Activated naive CD4-positive, alpha-beta T cell treated with anti-CD3 and anti-CD28 coated beads, Interleukin-2, amount 50 U/mL, for 24 hours (primary cell): ENCODE results near the gene TENT5A.
"Not testable (repeated sequence)": the region's sequence is repeated elsewhere in the genome, so short reads cannot be mapped to it uniquely, and the experiment has no call there.

ENCODE experiments used
- H3K27ac Mint-ChIP-seq: one replicate; pipeline ENCODE4 v1.8.0; 2021; ENCODE audit warnings: mild to moderate bottlenecking, mixed read lengths
- H3K27me3 Mint-ChIP-seq: one replicate; pipeline ENCODE4 v1.8.0; 2021; ENCODE audit warnings: mixed read lengths
- H3K36me3 Mint-ChIP-seq: one replicate; pipeline ENCODE4 v1.8.0; 2021; ENCODE audit warnings: mixed read lengths
- H3K4me1 Mint-ChIP-seq: one replicate; pipeline ENCODE4 v1.8.0; 2021; ENCODE audit warnings: mixed read lengths
- H3K4me3 Mint-ChIP-seq: one replicate; pipeline ENCODE4 v1.8.0; 2021; ENCODE audit warnings: mild to moderate bottlenecking, mixed read lengths
- H3K9me3 Mint-ChIP-seq: one replicate; pipeline ENCODE4 v1.8.0; 2021; ENCODE audit warnings: mixed read lengths

Gene TENT5A

DNA sequence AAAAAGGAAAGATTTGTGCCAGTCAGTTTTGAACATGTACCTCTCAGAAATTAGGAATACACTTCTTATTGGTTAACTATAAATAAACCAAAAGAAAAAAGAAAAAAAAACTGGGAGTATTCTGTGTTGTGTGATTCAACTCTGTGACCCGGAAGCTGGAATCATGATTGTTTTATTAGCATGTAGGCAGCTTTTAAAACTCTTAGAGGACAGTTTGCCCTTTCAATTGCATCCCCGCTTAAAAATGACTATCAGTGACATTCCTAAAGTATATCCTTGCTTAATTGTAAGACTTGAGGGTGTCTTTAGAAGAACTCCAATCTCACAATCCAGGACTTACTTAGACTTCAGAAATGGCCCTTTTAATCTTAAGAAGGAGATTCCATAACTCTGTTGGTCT lies 29.1 kb upstream of the TENT5A start:
- H3K27ac Mint-ChIP-seq: no peak overlapping the region
- H3K9me3 Mint-ChIP-seq: no peaks in the 10 kb centered on the region
- no peak overlapping the region for H3K4me3 Mint-ChIP-seq
- no peaks in the 10 kb centered on the region for H3K27me3 Mint-ChIP-seq
- no peaks in the 10 kb centered on the region for H3K36me3 Mint-ChIP-seq
- H3K4me1 Mint-ChIP-seq: no peaks in the 10 kb centered on the region

DNA sequence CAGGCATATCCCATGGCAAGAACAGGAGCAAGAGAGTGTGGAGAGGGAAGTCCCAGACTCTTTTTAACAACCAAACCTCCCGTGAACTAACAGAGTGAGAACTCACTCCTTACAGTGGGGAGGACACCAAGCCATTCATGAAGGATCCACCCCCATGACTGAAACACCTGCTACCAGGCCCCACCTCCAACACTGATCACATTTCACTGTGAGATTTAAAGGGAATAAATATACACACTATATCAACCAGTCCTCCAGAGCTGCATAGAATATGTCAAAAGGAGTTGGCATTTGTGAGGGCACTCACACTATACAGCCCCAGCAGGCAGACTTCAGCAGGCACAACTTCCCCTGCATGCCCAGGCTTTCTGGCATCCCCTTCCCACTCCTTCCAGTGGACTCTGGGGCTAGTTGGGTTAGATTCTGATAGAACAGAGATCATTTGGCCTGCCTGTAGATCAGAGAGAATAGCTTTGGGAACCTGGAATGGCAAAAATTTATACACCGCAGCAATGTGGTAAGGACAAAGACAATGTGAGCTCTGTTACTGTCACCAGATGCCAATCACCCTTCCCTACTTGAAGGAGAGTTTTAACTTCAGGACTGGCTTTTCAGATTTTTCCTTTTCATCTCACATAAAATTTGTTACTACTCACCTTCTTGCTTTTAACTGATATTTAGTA lies 25.2 kb upstream of the TENT5A start:
- H3K9me3 Mint-ChIP-seq: no peaks in the 10 kb centered on the region
- H3K27ac Mint-ChIP-seq: no peak overlapping the region
- H3K36me3 Mint-ChIP-seq: no peaks in the 10 kb centered on the region
- no peak overlapping the region for H3K4me3 Mint-ChIP-seq
- no peaks in the 10 kb centered on the region for H3K27me3 Mint-ChIP-seq
- no peaks in the 10 kb centered on the region for H3K4me1 Mint-ChIP-seq

DNA sequence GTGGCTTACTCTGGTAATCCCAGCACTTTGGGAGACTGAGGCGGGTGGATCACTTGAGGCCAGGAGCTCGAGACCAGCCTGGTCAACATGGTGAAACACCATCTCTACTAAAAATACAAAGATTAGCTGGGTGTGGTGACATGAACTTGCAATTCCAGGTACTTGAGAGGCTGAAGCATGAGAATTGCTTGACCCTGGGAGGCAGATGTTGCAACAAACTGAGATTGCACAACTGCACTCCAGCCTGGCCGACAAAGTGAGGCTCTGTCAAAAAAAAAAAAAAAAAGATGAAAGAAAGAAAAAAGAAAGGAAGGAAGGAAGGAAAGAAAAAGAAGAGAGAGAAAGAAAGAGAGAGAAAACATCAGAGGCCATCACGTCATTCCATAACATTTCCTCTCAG lies 23.7 kb upstream of the TENT5A start:
- not testable (repeated sequence) for H3K36me3 Mint-ChIP-seq, H3K9me3 Mint-ChIP-seq, H3K4me3 Mint-ChIP-seq, H3K4me1 Mint-ChIP-seq, H3K27me3 Mint-ChIP-seq, H3K27ac Mint-ChIP-seq

DNA sequence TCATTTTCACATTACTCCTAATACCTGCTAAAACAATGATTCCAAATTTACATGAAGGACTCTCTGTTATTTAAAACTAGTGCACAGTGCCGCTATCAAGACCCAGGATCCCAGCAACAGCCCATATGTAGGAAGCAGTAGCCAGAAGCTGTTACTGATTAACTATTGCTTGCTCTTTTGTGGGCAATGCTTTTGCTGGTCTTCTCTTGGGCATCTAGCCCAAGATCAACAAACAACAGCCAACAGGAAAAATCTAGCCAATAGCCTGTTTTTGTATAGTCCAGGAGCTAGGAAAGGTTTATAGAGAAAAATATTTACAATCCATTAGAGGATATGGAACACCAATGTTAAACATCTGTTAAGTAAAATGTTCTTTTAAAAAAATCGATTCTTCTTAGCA lies 22.1 kb upstream of the TENT5A start:
- no peak overlapping the region for H3K27ac Mint-ChIP-seq
- no peaks in the 10 kb centered on the region for H3K27me3 Mint-ChIP-seq
- no peak overlapping the region for H3K4me3 Mint-ChIP-seq
- no peaks in the 10 kb centered on the region for H3K4me1 Mint-ChIP-seq
- H3K36me3 Mint-ChIP-seq: no peaks in the 10 kb centered on the region
- H3K9me3 Mint-ChIP-seq: no peaks in the 10 kb centered on the region

DNA sequence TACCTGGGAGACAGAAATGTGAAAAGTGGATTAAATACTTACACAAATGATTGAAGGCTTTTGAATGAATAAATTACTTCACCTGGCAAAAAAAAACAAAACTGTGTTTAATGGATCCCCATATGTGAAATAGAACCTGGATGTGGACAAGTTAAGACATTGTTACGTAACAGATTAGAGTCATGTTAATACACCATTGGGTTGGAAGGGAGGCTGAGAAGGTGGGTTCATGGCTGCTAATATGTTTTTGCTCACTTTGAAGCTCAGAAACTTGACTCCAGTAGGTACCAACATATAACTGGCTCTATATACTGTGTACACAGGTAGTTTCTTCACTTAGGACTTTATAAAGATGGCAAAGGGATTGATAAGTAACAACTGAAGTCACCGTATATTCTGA lies 21.4 kb upstream of the TENT5A start:
- no peaks in the 10 kb centered on the region for H3K4me1 Mint-ChIP-seq
- H3K27me3 Mint-ChIP-seq: no peaks in the 10 kb centered on the region
- H3K36me3 Mint-ChIP-seq: no peaks in the 10 kb centered on the region
- H3K4me3 Mint-ChIP-seq: no peak overlapping the region
- no peaks in the 10 kb centered on the region for H3K9me3 Mint-ChIP-seq
- H3K27ac Mint-ChIP-seq: no peak overlapping the region

DNA sequence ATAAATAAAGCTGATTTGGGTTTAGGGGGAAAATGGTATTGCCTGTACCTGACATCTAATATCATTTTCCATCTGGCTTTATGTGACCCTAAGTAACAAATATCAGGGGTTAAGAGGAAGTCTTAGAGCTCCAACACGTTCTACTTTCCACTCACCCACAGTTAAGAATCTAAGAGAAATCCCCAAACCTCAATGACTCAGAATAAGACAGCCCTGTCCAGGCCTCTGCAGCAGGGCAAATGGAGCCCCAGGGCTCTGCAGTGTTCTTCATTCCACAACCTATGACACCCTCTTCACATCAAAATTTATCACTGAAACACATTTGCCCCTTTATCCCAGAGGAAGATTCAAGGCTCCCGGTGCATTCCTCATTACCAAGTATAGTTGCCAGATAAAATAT lies 20.3 kb upstream of the TENT5A start:
- Mint-ChIP-seq H3K27ac (no peak overlapping the region), H3K4me3 (no peak overlapping the region), H3K36me3 (no peaks in the 10 kb centered on the region), H3K9me3 (no peaks in the 10 kb centered on the region), H3K4me1 (no peaks in the 10 kb centered on the region), H3K27me3 (peaks cover 4% of the 10 kb centered on the region)

DNA sequence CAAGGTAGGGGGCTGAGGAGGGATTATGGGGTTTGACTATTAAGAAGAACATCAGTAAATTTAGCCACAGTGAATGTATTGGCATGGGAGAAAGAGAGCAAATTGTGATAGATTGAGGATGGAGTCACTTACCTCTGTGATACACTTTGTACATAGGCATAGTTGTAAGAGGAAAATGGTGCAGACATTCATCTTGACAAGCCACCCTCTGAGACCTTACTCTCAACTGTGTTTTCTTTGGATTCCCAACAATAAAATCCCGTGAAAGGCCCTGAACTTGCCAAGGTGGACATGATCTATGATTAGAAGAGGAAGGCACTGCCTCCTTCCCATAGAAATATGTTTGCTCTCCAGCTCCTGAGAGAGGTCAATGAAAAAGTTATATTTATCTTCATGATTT lies 18.6 kb upstream of the TENT5A start:
- Mint-ChIP-seq H3K27ac (no peak overlapping the region), H3K27me3 (peaks cover 7% of the 10 kb centered on the region), H3K9me3 (no peaks in the 10 kb centered on the region), H3K4me3 (no peak overlapping the region), H3K36me3 (no peaks in the 10 kb centered on the region), H3K4me1 (no peaks in the 10 kb centered on the region)

DNA sequence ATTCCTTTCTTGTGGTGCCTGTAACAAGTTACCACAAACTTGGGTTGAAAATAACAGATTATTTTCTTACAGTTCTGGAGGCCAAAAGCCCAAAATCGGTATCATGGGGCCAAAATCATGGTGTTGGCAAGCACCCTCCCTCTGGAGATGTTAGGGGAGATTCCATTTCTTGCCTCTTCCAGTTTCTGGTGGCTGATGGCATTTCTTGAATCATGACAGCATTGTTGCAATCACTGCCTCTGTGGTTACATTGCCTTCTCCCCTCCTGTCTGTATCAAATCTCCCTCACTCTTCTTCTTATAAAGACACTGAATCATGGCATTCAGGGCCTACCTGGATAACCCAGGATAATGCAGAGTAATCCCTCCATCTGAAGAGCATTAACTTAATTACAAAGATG lies 17.9 kb upstream of the TENT5A start:
- no peak overlapping the region for H3K4me3 Mint-ChIP-seq
- H3K27ac Mint-ChIP-seq: no peak overlapping the region
- H3K4me1 Mint-ChIP-seq: no peaks in the 10 kb centered on the region
- H3K9me3 Mint-ChIP-seq: no peaks in the 10 kb centered on the region
- H3K27me3 Mint-ChIP-seq: peaks cover 10% of the 10 kb centered on the region
- no peaks in the 10 kb centered on the region for H3K36me3 Mint-ChIP-seq

DNA sequence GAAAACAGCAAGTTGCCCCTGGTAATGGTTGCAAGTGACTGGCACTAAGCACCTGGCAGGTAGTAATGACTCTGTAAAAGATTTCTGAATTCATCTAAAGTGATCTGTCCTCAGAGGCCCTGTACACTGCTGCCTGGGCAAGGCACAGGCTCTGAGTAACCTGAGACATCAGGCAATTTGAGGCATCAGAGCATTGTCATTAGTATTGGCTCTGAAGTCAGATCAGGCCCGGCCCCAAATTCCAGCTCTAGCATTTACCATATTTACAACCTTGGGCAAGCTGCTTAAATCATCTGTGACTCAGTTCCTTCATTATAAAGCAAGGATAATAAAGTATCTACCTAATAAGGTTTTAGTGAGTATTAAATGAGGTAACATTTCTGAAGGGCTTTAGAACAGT lies 17.3 kb upstream of the TENT5A start:
- Mint-ChIP-seq H3K27me3 (peaks cover 10% of the 10 kb centered on the region), H3K9me3 (no peaks in the 10 kb centered on the region), H3K27ac (no peak overlapping the region), H3K4me3 (no peak overlapping the region), H3K36me3 (no peaks in the 10 kb centered on the region), H3K4me1 (no peaks in the 10 kb centered on the region)

DNA sequence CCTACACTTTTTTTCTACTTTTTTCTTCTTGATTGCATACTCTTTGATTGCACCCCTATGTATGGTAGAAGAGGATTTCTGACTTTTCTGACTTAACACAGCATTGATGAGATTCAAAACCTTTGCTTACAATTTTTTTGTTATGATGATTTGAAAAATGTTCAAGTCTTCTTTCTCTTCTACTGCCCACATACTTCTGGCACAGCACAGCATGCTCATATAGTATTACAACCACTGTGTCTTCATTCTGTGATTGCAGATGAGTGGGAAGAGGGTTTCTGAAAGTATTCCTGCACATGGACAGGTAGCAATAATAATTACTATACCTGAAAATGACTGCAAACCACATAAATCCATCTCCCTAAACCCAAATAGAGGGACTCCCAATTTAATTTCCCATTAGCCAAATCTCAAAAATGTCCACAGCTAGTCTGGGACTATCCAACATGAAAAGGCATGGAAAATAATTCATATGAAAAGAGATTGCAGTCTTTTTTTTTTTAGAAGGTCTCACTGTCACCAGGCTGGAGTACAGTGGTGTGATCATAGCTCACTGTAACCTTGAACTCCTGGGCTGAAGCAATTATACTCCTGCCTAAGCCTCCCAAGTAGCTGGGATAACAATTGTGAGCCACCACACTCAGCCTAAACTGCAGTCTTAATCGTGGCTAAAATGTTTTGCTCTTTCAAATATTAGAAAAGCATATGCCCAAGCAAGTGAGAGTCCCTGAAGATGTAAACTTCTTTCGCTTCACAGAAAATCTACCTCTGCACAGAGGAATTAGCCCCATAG lies 15.9 kb upstream of the TENT5A start:
- H3K9me3 Mint-ChIP-seq: no peaks in the 10 kb centered on the region

DNA sequence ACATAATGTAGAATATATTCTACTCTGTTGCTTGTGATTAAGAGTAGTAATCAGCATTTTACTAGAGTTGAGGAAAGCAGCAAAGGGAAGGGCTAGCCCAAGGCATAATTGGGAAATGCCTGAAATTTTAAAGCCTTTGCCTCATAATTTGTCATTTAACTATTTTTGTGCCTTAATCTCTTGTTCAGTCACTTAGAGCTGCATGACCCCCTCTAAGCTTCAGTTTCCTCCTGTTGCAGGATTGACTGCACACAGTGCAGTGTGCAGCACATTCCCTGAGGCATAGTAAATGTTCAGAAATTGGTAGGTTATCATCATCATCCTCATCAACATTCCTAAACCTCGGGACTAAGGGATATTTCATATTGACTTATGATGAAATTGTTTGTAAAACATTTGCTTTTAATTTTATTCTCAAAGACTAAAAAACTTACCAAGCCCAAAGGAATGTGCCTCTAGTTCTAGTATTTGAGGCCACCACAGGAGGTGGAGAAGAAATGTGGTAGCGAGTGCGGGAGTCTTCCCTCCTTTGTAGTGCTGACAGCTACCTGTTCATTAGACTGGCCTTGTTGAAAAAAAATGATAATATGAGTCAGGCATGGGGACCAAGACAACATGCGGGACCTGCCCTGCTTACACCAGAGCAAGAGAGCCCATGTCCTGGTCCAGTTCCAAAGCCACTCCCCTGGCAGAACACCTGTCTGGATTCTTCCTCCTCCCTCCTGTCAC lies 14.8 kb upstream of the TENT5A start:
- H3K27ac Mint-ChIP-seq: no peak overlapping the region

More for the DNA sequence above, 15.9 kb upstream of the TENT5A start:
- no peak overlapping the region for H3K4me3 Mint-ChIP-seq
- no peaks in the 10 kb centered on the region for H3K36me3 Mint-ChIP-seq
- no peak overlapping the region for H3K27ac Mint-ChIP-seq
- H3K4me1 Mint-ChIP-seq: no peaks in the 10 kb centered on the region
- H3K27me3 Mint-ChIP-seq: peaks cover 10% of the 10 kb centered on the region

DNA sequence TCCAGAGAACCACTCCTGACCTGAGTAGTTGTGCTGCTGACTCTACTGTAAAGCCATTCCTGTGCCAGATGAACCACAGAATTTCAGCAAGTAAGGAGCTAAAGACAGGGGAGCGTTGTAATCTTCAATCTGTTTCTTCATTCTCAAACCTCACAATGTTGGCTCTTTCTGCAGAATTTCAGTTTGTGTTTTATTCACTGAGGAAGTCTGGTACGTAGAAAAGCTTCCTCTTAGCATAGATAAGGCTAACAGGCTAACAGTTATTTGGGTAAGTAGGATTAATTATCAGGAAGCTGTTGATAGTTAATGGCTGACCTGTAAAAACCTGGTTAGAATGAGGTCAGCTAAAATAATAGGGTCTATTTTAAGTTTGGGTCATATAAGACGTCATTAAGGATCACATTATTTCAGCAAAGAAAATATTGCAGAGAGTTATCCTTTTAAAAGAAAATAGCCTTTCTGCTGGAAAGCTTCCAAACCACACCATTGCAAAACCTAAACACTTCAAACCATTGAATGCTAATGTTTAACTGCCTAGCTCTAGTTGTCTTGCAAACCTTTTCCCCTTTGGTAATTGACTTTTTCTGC lies 14.1 kb upstream of the TENT5A start:
- Mint-ChIP-seq H3K27me3 (peaks cover 10% of the 10 kb centered on the region), H3K4me3 (no peak overlapping the region), H3K27ac (no peak overlapping the region), H3K36me3 (no peaks in the 10 kb centered on the region), H3K9me3 (no peaks in the 10 kb centered on the region), H3K4me1 (no peaks in the 10 kb centered on the region)

More for the DNA sequence above, 14.8 kb upstream of the TENT5A start:
- peaks cover 10% of the 10 kb centered on the region for H3K27me3 Mint-ChIP-seq
- no peaks in the 10 kb centered on the region for H3K9me3 Mint-ChIP-seq
- H3K36me3 Mint-ChIP-seq: no peaks in the 10 kb centered on the region
- H3K4me3 Mint-ChIP-seq: no peak overlapping the region
- no peaks in the 10 kb centered on the region for H3K4me1 Mint-ChIP-seq

DNA sequence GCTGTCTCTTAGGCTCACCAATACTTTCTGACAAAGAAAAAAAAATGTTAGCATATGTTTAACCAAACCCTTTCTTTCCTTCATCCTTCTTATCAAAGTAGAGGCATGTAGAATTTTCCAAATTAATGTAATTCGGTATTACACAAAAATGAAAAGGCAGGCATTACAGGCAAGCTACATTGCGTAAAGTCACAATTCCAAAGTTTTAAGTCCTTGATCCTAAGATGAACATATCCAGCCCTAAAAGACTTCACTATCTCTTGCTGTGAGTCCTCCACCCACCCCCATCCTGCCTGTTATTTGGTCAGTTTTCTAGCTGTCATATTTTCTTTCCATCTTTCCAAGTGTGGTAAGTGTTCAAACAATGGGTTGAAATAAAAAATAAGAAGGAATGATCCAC lies 12.1 kb upstream of the TENT5A start:
- Mint-ChIP-seq H3K9me3 (no peaks in the 10 kb centered on the region), H3K4me3 (no peak overlapping the region), H3K27me3 (peaks cover 10% of the 10 kb centered on the region), H3K27ac (no peak overlapping the region), H3K36me3 (no peaks in the 10 kb centered on the region), H3K4me1 (no peaks in the 10 kb centered on the region)

DNA sequence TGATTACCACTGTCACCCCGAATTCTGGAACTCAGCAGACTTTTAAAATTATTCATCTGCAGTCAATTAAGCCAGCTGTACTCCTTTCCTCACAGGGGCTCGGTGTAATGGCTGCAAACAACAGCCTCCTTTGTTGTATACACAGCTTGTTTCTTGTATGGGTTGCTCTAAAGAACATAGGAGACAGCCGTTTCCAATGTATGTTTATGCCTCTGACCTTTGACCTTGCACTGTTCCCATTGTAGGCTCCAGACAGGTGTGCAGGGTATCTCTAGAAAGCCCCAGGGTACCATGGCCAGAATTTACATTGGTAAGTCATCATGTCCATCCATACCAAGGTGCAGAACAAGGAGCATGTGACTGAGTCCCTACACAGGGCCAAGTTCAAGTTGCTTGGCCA lies 11.5 kb upstream of the TENT5A start:
- H3K4me3 Mint-ChIP-seq: no peak overlapping the region
- no peaks in the 10 kb centered on the region for H3K36me3 Mint-ChIP-seq
- H3K27ac Mint-ChIP-seq: no peak overlapping the region
- H3K9me3 Mint-ChIP-seq: no peaks in the 10 kb centered on the region
- no peaks in the 10 kb centered on the region for H3K4me1 Mint-ChIP-seq
- H3K27me3 Mint-ChIP-seq: peaks cover 13% of the 10 kb centered on the region

DNA sequence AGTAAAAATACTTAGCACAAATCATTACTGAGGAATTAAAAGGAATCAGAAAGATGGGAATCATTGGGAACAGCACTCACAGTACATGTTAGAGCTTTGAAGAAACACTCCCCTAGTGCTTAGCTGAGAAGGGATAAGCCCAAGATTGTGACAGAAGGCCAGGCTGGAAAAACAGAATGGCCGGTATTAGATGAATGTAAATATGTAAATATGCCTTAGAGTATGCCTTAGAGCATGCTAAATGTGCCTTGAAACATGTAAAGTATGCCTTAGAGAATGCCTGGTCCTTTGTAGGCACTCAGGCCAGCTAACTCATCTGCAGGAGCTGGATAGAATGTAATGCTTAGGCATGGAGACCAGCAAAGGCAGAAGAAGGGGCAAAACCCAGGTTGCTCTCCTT lies 10.6 kb upstream of the TENT5A start:
- H3K4me1 Mint-ChIP-seq: no peaks in the 10 kb centered on the region
- no peak overlapping the region for H3K4me3 Mint-ChIP-seq
- H3K27me3 Mint-ChIP-seq: peaks cover 10% of the 10 kb centered on the region
- H3K9me3 Mint-ChIP-seq: no peaks in the 10 kb centered on the region
- no peaks in the 10 kb centered on the region for H3K36me3 Mint-ChIP-seq
- H3K27ac Mint-ChIP-seq: no peak overlapping the region

DNA sequence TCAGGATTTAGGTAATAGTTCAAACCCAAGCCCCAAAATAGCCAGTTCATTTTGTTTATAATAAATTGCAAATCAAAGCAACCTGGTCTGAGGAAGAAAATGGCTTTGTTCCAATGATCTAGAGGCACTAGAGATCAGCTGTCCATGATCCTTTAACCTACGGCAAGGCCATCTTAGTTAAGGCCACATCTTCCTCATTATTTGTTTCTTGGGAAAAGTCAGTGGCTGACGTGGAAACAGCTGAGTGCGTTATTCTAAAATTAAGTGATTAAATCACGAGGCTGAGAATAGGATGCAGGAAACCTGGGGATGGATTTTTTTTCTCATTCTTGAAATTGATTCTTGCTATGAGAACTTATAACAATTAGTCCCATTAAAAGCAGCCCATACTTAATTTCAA lies 10.1 kb upstream of the TENT5A start:
- H3K4me3 Mint-ChIP-seq: no peak overlapping the region
- H3K27ac Mint-ChIP-seq: no peak overlapping the region
- no peaks in the 10 kb centered on the region for H3K36me3 Mint-ChIP-seq

More for the DNA sequence above, 10.1 kb upstream of the TENT5A start:
- Mint-ChIP-seq H3K9me3 (no peaks in the 10 kb centered on the region), H3K4me1 (no peaks in the 10 kb centered on the region), H3K27me3 (peaks cover 9% of the 10 kb centered on the region)
